GM12873 (cell line): Measurements from ENCODE around the gene CDC26.

Experiments used
- CTCF ChIP-seq: IDR thresholded peaks from 2 replicates; pipeline ENCODE4 v1.5.1; 2012; ENCODE audit warnings: low read depth, mild to moderate bottlenecking, moderate library complexity, low read length, control low read depth; ENCODE audit not compliant: insufficient read depth; ENCODE audit errors: missing control alignments

CDC26 gene

DNA sequence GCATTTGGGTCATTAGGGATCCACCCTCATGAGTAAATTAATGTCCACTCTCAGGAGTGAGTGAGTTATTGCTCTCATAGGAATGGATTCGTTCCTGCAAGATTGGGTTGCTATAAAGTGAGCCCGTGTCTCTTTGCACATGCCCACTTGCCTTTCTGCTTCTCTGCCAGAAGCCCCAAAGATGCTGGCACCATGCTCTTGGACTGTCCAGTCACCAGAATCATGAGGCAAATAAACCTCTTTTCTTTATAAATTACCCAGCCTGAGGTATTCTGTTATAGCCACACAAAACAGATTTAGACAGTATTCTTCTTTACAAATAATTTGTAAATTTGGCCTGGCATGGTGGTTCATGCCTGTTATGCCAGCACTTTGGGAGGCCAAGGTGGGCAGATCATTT, 24.6 kb downstream of the CDC26 start:
- no peak for TF ChIP-seq CTCF

DNA sequence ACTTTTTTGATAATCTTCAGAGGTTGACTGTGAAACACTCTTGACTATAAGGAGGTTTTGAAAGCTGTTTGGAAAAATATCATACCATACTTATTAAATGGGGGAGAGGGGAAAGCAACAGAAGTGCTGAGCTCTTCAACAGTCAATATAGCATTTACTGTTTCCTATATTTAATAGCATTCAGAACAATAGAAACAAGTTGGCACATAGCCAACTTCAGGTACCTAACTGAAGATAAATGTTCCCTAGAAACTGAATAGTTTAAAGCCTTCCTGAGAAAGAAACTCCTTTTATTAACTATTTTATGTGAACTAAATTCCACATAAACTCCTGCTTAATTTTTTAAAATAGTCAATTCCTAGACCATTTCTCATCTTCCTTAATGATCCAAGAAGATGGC, 27.7 kb downstream of the CDC26 start:
- no peak for TF ChIP-seq CTCF

GRCh38 chr9:113246928-113247327, 28.4 kb downstream of the CDC26 start:
- no peak for TF ChIP-seq CTCF

DNA sequence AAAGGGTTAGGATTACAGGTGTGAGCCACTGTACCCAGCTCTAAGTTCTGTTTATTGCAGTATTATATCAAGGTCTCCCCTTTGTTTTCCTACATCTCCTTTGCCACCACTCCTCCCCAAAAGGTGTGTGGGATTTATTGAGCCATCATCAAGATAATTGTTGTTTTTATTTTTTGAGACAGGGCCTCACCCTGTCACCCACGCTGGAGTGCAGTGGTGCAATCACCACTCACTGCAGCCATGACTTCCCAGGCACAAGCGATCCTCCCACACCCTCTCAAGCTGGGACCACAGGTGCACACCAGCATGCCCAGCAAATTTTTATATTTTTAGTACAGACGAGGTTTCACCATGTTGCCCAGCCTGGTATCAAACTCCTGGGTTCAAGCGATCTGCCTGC, 29.5 kb downstream of the CDC26 start:
- TF ChIP-seq CTCF: no peak

DNA sequence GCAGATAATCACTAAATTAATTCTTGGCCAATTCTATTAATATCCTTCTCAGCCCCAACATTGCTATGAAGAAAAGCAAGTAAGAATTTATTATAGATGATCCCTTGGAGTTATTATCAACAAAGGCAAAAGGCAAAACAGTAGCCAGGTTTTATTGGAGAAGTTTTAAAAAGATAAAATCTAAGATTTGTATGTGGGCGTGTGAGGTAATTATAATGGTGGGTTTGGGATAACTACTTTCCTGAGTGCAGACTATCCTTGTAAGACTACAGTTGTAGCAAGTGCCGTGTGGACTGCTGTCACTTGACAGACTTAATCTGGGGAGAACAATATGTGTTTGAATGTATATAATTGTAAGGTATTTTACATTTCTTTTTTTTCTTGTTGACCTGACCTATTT, 30.8 kb downstream of the CDC26 start:
- TF ChIP-seq CTCF: no peak

DNA sequence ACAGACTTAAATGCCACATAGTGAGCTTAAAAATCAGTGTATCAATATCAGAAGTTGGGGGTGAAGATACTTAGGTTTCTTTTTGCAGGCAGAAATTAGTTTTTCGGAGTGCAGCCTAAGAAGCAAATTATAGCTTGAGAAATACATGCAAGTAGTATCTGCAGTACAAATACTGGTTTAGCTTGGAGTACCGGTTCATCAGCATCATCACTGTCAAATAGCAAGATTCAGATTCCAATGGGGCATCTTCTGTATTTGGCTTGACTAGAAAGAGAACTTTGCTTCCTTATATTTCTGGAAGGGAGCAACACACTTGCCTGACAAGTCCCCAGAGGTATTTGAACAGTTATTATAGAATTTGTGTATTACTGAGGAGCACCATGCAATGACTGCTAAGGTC, 34.2 kb downstream of the CDC26 start:
- no peak for TF ChIP-seq CTCF

DNA sequence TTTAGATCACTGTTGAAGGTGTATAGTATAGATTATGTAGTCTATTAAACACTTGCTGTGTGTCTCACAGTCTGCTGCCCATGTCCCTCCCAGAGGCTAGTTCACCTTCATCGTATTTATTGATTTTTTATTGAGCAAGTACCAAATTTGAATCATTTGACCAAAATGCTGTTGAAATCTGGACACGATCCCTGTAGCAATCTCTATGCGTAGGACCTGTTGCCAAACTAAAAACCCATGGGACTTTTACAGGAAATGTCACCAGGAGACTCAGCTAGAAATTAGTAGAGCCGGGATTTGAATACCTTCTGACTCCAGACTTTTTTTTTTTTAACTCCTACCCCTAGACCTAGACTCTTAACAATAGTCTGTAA, 36.5 kb downstream of the CDC26 start:
- TF ChIP-seq CTCF: no peak
